K562 (cell line): ENCODE results near the gene ATP1A2. TPM values are rescaled to one million over a fixed set of nuclear protein-coding genes. Genes with fewer than 3 reads are reported as not detected.
A peak's percentile ranks its signal among the peaks of the same experiment; 100 is the strongest.

Source experiments
- ASH1L ChIP-seq: fragments of 450-650 bp; IDR thresholded peaks from 2 replicates; pipeline ENCODE4 v1.6.1; 2018; ENCODE audit warnings: borderline replicate concordance, mild to moderate bottlenecking, low read depth; ENCODE audit not compliant: partially characterized antibody
- CHD1 ChIP-seq: fragments of 200-600 bp; sonication (generic); IDR thresholded peaks from one replicate; pipeline ENCODE4 v1.6.1; 2012; ENCODE audit warnings: mild to moderate bottlenecking, moderate library complexity, low read length, inconsistent platforms
- E2F6 ChIP-seq, 2 experiments: IDR thresholded peaks; 2 replicates each; pipeline ENCODE4 v1.6.1; 2011; ENCODE audit warnings: borderline replicate concordance in 1 of 2, control low read depth in 1 of 2, low read depth in 1 of 2, low read length in 1 of 2, mild to moderate bottlenecking in 1 of 2, mixed read lengths in 1 of 2, moderate library complexity in 1 of 2; ENCODE audit not compliant: insufficient read depth in 1 of 2, insufficient read length in 1 of 2, poor library complexity in 1 of 2, severe bottlenecking in 1 of 2; ENCODE audit errors: extremely low read depth in 1 of 2
- HEY1 ChIP-seq: fragments of 250-450 bp; sonication (Bioruptor Pico); IDR thresholded peaks from 2 replicates; pipeline ENCODE4 v1.5.0; 2020; ENCODE audit warnings: mild to moderate bottlenecking, moderate library complexity, borderline replicate concordance
- MXI1 ChIP-seq: IDR thresholded peaks from 2 replicates; pipeline ENCODE4 v1.6.1; 2011; ENCODE audit warnings: low read depth, mild to moderate bottlenecking, improper control_type of control experiment, low read length
- NFRKB ChIP-seq: fragments of 450-650 bp; IDR thresholded peaks from 2 replicates; pipeline ENCODE4 v1.6.1; 2016; ENCODE audit warnings: low read depth
- NR3C1 ChIP-seq: sonication (generic); formaldehyde crosslinking; IDR thresholded peaks from 2 replicates; pipeline ENCODE4 v1.8.1; 2022; ENCODE audit warnings: missing genetic modification reagents
- RAD51 ChIP-seq: fragments of 450-650 bp; IDR thresholded peaks from 2 replicates; pipeline ENCODE4 v1.7.1; 2016; ENCODE audit warnings: low read depth, mild to moderate bottlenecking, borderline replicate concordance
- RBM34 ChIP-seq: fragments of 200-400 bp; formaldehyde crosslinking; IDR thresholded peaks from 2 replicates; pipeline ENCODE4 v1.6.1; 2018; ENCODE audit warnings: low read length, borderline replicate concordance; ENCODE audit not compliant: insufficient read depth
- SETDB1 ChIP-seq: IDR thresholded peaks from one replicate; pipeline ENCODE4 v1.6.1; 2012; ENCODE audit warnings: low read length, control low read depth, inconsistent platforms
- UBTF ChIP-seq, 2 experiments: IDR thresholded peaks; 2 replicates each; pipeline ENCODE4 v1.6.1; 2012; ENCODE audit warnings: improper control_type of control experiment in 2 of 2, low read depth in 2 of 2, low read length in 2 of 2, borderline replicate concordance in 1 of 2
- ZBTB11 ChIP-seq, 3 experiments: fragments of 200-800 bp in 1 of 3; fragments of 250-450 bp in 1 of 3; fragments of 450-650 bp in 1 of 3; sonication (Bioruptor Pico) in 1 of 3; sonication (Bioruptor generic) in 1 of 3; formaldehyde crosslinking in 1 of 3; IDR thresholded peaks; 2 replicates each; pipeline versions ENCODE4 v1.6.1 to v1.8.0; 2016 to 2022; ENCODE audit warnings: mild to moderate bottlenecking in 2 of 3, missing genetic modification characterization in 2 of 3, missing compliant biosample characterization in 1 of 3, moderate library complexity in 1 of 3
- ZFP91 ChIP-seq: sonication (generic); formaldehyde crosslinking; IDR thresholded peaks from 2 replicates; pipeline ENCODE4 v1.8.0; 2022; ENCODE audit warnings: mild to moderate bottlenecking, missing genetic modification reagents
- ZNF143 ChIP-seq: sonication (generic); formaldehyde crosslinking; IDR thresholded peaks from 2 replicates; pipeline ENCODE4 v1.9.0; 2022; ENCODE audit warnings: mild to moderate bottlenecking, missing genetic modification reagents
- ZNF146 ChIP-seq: IDR thresholded peaks from one replicate; pipeline ENCODE4 v1.6.1; 2018; ENCODE audit warnings: missing compliant biosample characterization; ENCODE audit not compliant: unreplicated experiment
- ZNF511 ChIP-seq: sonication (generic); formaldehyde crosslinking; IDR thresholded peaks from 2 replicates; pipeline ENCODE4 v1.8.0; 2022; ENCODE audit warnings: mild to moderate bottlenecking, missing genetic modification reagents
- polyA plus RNA-seq, 8 experiments: library from polyadenylated mRNA; depleted of rRNA in 4 of 8; stranded (reverse) in 5 of 8; unstranded in 3 of 8; fragments of >200 nt; fragmentation: Nextera tagmentation in 2 of 8; fragmentation: Illumina TruSeq in 1 of 8; extraction: Ambion mirVana in 2 of 8; extraction: Trizol in 1 of 8; gene quantifications; 2 replicates each; pipeline versions ENCODE4 v1.2.1 to v1.2.3, GENCODE V29; 2011 to 2014; ENCODE audit warnings: inconsistent platforms in 1 of 8, missing spikeins in 1 of 8
- total RNA-seq, 7 experiments: library from RNA; depleted of rRNA in 6 of 7; stranded (reverse); fragments of >200 nt in 6 of 7; fragmentation: Illumina TruSeq in 2 of 7; extraction: Trizol in 2 of 7; gene quantifications; 2 replicates each; pipeline versions ENCODE4 v1.2.1 to v1.2.3, GENCODE V29; 2011 to 2021; ENCODE audit warnings: low replicate concordance in 1 of 7

Gene ATP1A2
- total and polyA plus RNA-seq, 9 of the 15 experiments (the other 6 are each of a cell fraction or from before 2014, with no cell fraction given) = 0.04 to 0.11 (median 0.09) TPM; not detected in 6

GRCh38 chr1:160083968-160084770, 31.4 kb upstream of the ATP1A2 start (continued):
- no peak for TF ChIP-seq ZBTB11 (CRISPR knock-in tag; IDR thresholded peaks at IDR 0.05)
- TF ChIP-seq NFRKB = no peak
- 0 out of 2 replicates have a peak, but pooled peaks have one; percentile 30 for TF ChIP-seq ZNF143 (CRISPR knock-in tag)
- no peak for TF ChIP-seq SETDB1
- no peak for TF ChIP-seq ASH1L
- TF ChIP-seq ZFP91 (CRISPR knock-in tag) = no peak
- no peak for TF ChIP-seq ZNF146
- TF ChIP-seq RBM34 = no peak
- no peak for TF ChIP-seq UBTF (IDR thresholded peaks at IDR 0.05; ENCODE audit: borderline replicate concordance in 1 of 2, low read depth in 2 of 2, low read length in 2 of 2)
- TF ChIP-seq NR3C1 (CRISPR knock-in tag) = no peak
- peak in 1 of 2 experiments; percentile 62 for TF ChIP-seq E2F6 (IDR thresholded peaks at IDR 0.05; ENCODE audit: borderline replicate concordance in 1 of 2, extremely low read depth in 1 of 2, insufficient read depth in 1 of 2, insufficient read length in 1 of 2, low read depth in 1 of 2, low read length in 1 of 2, poor library complexity in 1 of 2, severe bottlenecking in 1 of 2)
- TF ChIP-seq HEY1 = no peak
- no peak for TF ChIP-seq RAD51
- TF ChIP-seq ZNF511 (CRISPR knock-in tag) = no peak
- no peak for TF ChIP-seq CHD1
- TF ChIP-seq MXI1 = no peak
